Measurements from ENCODE around the gene ANTXRL. TPM values are rescaled to one million over a fixed set of nuclear protein-coding genes. Genes with fewer than 3 reads are reported as not detected.

Gene ANTXRL
- polyA plus RNA-seq, 1 donor = not detected

- no peaks in the 10 kb centered on the region for H3K36me3 ChIP-seq (ENCODE audit: control insufficient read depth, insufficient read depth, low read length)
- H3K27ac ChIP-seq (ENCODE audit: low read length) = no peak overlapping the region
- H3K27me3 ChIP-seq (ENCODE audit: control insufficient read depth, insufficient read depth, low read length) = peaks cover 14% of the 10 kb centered on the region
- no peaks in the 10 kb centered on the region for H3K9me3 ChIP-seq (ENCODE audit: control insufficient read depth, low read depth, low read length)
- WGBS (ENCODE audit: insufficient coverage, low lambda C conversion rate) = no CpG with 5 or more reads among the region's 51 CpGs
- H3K4me1 ChIP-seq (ENCODE audit: control insufficient read depth, insufficient read depth, low read length) = peaks cover 18% of the 10 kb centered on the region
- peak overlapping the region; percentile 28 for H3K4me3 ChIP-seq (ENCODE audit: low read length)
- DNase-seq = peak; percentile 74 to 79
These were observed 3.8 kb upstream of the ANTXRL start for GRCh38 chr10:46282842-46283574.

GRCh38 chr10:46283580-46284285 lies 3.1 kb upstream of the ANTXRL start:
- H3K36me3 ChIP-seq (ENCODE audit: control insufficient read depth, insufficient read depth, low read length) = no peaks in the 10 kb centered on the region
- H3K27me3 ChIP-seq (ENCODE audit: control insufficient read depth, insufficient read depth, low read length) = peaks cover 14% of the 10 kb centered on the region
- DNase-seq = no peak
- no peak overlapping the region for H3K27ac ChIP-seq (ENCODE audit: low read length)
- H3K4me1 ChIP-seq (ENCODE audit: control insufficient read depth, insufficient read depth, low read length) = peaks cover 15% of the 10 kb centered on the region
- no peaks in the 10 kb centered on the region for H3K9me3 ChIP-seq (ENCODE audit: control insufficient read depth, low read depth, low read length)
- WGBS (ENCODE audit: insufficient coverage, low lambda C conversion rate) = 15% methylated on average over 2 of the region's 6 CpGs
- peak overlapping the region; percentile 62 for H3K4me3 ChIP-seq (ENCODE audit: low read length)

- 29% methylated on average over 2 of the region's 82 CpGs for WGBS (ENCODE audit: insufficient coverage, low lambda C conversion rate)
- Histone ChIP-seq H3K27me3 (ENCODE audit: control insufficient read depth, insufficient read depth, low read length) (peaks cover 14% of the 10 kb centered on the region), H3K27ac (ENCODE audit: low read length) (no peak overlapping the region)
These were observed 2.2 kb upstream of the ANTXRL start for GRCh38 chr10:46284286-46285229.

GRCh38 chr10:46285300-46285699 lies 1.5 kb upstream of the ANTXRL start:
- Histone ChIP-seq H3K27me3 (ENCODE audit: control insufficient read depth, insufficient read depth, low read length) (peaks cover 14% of the 10 kb centered on the region), H3K27ac (ENCODE audit: low read length) (no peak overlapping the region), H3K4me3 (ENCODE audit: low read length) (peak overlapping the region; percentile 62), H3K4me1 (ENCODE audit: control insufficient read depth, insufficient read depth, low read length) (peaks cover 15% of the 10 kb centered on the region), H3K36me3 (ENCODE audit: control insufficient read depth, insufficient read depth, low read length) (no peaks in the 10 kb centered on the region), H3K9me3 (ENCODE audit: control insufficient read depth, low read depth, low read length) (no peaks in the 10 kb centered on the region)
- no peak for DNase-seq
- WGBS (ENCODE audit: insufficient coverage, low lambda C conversion rate) = no CpG with 5 or more reads among the region's 3 CpGs

More at GRCh38 chr10:46284286-46285229, 2.2 kb upstream of the ANTXRL start:
- peak; percentile 87 to 94 for DNase-seq
- Histone ChIP-seq H3K4me3 (ENCODE audit: low read length) (peak overlapping the region; percentile 62), H3K36me3 (ENCODE audit: control insufficient read depth, insufficient read depth, low read length) (no peaks in the 10 kb centered on the region), H3K9me3 (ENCODE audit: control insufficient read depth, low read depth, low read length) (no peaks in the 10 kb centered on the region), H3K4me1 (ENCODE audit: control insufficient read depth, insufficient read depth, low read length) (peaks cover 15% of the 10 kb centered on the region)

- Histone ChIP-seq H3K4me1 (ENCODE audit: control insufficient read depth, insufficient read depth, low read length) (peaks cover 15% of the 10 kb centered on the region), H3K27ac (ENCODE audit: low read length) (no peak overlapping the region), H3K36me3 (ENCODE audit: control insufficient read depth, insufficient read depth, low read length) (no peaks in the 10 kb centered on the region), H3K4me3 (ENCODE audit: low read length) (no peak overlapping the region), H3K9me3 (ENCODE audit: control insufficient read depth, low read depth, low read length) (no peaks in the 10 kb centered on the region), H3K27me3 (ENCODE audit: control insufficient read depth, insufficient read depth, low read length) (peaks cover 14% of the 10 kb centered on the region)
- no CpG with 5 or more reads among the region's 5 CpGs for WGBS (ENCODE audit: insufficient coverage, low lambda C conversion rate)
- no peak for DNase-seq
These were observed 704 bp upstream of the ANTXRL start for GRCh38 chr10:46285966-46286620.

- H3K4me3 ChIP-seq (ENCODE audit: low read length) = no peak overlapping the region
- no peak for DNase-seq
- no peaks in the 10 kb centered on the region for H3K36me3 ChIP-seq (ENCODE audit: control insufficient read depth, insufficient read depth, low read length)
- H3K27ac ChIP-seq (ENCODE audit: low read length) = no peak overlapping the region
- H3K27me3 ChIP-seq (ENCODE audit: control insufficient read depth, insufficient read depth, low read length) = peaks cover 14% of the 10 kb centered on the region
- no CpG with 5 or more reads among the region's 7 CpGs for WGBS (ENCODE audit: insufficient coverage, low lambda C conversion rate)
- no peaks in the 10 kb centered on the region for H3K9me3 ChIP-seq (ENCODE audit: control insufficient read depth, low read depth, low read length)
- H3K4me1 ChIP-seq (ENCODE audit: control insufficient read depth, insufficient read depth, low read length) = peaks cover 19% of the 10 kb centered on the region
These were observed 1.2 kb downstream of the ANTXRL start for GRCh38 chr10:46287846-46288477.

- H3K36me3 ChIP-seq (ENCODE audit: control insufficient read depth, insufficient read depth, low read length) = no peaks in the 10 kb centered on the region
- DNase-seq = no peak
- H3K27ac ChIP-seq (ENCODE audit: low read length) = no peak overlapping the region
- no peak overlapping the region for H3K4me3 ChIP-seq (ENCODE audit: low read length)
- peaks cover 13% of the 10 kb centered on the region for H3K4me1 ChIP-seq (ENCODE audit: control insufficient read depth, insufficient read depth, low read length)
- H3K9me3 ChIP-seq (ENCODE audit: control insufficient read depth, low read depth, low read length) = no peaks in the 10 kb centered on the region
- WGBS (ENCODE audit: insufficient coverage, low lambda C conversion rate) = no CpG with 5 or more reads among the region's 6 CpGs
- H3K27me3 ChIP-seq (ENCODE audit: control insufficient read depth, insufficient read depth, low read length) = peaks cover 7% of the 10 kb centered on the region
These were observed 1.9 kb downstream of the ANTXRL start for GRCh38 chr10:46288601-46289206.

GRCh38 chr10:46289209-46289810 lies 2.5 kb downstream of the ANTXRL start:
- H3K36me3 ChIP-seq (ENCODE audit: control insufficient read depth, insufficient read depth, low read length) = no peaks in the 10 kb centered on the region
- no peak overlapping the region for H3K4me3 ChIP-seq (ENCODE audit: low read length)
- peaks cover 7% of the 10 kb centered on the region for H3K4me1 ChIP-seq (ENCODE audit: control insufficient read depth, insufficient read depth, low read length)
- H3K9me3 ChIP-seq (ENCODE audit: control insufficient read depth, low read depth, low read length) = no peaks in the 10 kb centered on the region
- no peak overlapping the region for H3K27ac ChIP-seq (ENCODE audit: low read length)
- DNase-seq = no peak
- H3K27me3 ChIP-seq (ENCODE audit: control insufficient read depth, insufficient read depth, low read length) = peaks cover 2% of the 10 kb centered on the region
- WGBS (ENCODE audit: insufficient coverage, low lambda C conversion rate) = 100% methylated on average over 1 of the region's 7 CpGs

All from large intestine (tissue), 3 donors.